ENCODE data around the gene CETN2. TPM values are rescaled to one million over a fixed set of nuclear protein-coding genes. Genes with fewer than 3 reads are reported as not detected.

The CETN2 gene
- total RNA-seq, 2 donors from 2014 or later: 44.1 to 54.3 TPM

DNA sequence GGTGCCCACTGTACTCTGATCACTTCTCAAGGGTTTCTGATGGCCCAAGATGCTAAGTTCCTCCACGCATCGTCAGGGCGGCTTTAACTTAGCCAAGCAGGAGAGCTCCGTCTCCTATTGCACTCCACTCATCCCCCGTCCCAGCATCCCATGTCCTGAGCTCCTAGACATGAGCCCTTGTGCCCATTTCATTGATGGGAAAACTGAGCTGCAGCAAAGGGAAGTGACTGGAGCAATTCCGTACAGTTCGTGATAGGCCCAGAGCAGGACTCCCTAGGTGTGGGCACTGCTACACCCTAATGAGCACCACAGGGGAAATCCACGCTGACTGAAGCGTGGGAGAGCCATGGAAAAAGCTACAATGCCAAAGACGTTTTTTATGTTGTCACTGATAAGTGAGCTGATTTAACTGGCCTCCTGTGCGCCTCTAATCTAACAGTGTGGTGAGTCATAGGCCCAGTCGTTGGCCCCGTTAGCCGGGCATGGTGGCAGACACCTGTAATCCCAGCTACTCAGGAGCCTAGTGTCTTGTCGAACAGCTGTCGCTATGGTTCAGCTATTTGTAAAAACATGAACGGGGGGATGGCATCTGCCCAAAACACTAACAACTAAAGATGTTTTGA is 15.2 kb upstream of the CETN2 start:
- Mint-ChIP-seq H3K9me3 (peaks cover 71% of the 10 kb centered on the region), H3K4me3 (no peak overlapping the region), H3K36me3 (ENCODE audit: low read depth) (peaks cover 35% of the 10 kb centered on the region), H3K27ac (no peak overlapping the region), H3K4me1 (peaks cover 3% of the 10 kb centered on the region), H3K27me3 (ENCODE audit: insufficient read depth) (no peaks in the 10 kb centered on the region)
- no peak overlapping the region for H3K4me3 ChIP-seq (ENCODE audit: low read length)
- H3K27ac ChIP-seq (ENCODE audit: low read depth, low read length): no peak overlapping the region
- no peaks in the 10 kb centered on the region for H3K4me1 ChIP-seq (ENCODE audit: control insufficient read depth, insufficient read depth, low read length)
- TF ChIP-seq, protein P1, sequence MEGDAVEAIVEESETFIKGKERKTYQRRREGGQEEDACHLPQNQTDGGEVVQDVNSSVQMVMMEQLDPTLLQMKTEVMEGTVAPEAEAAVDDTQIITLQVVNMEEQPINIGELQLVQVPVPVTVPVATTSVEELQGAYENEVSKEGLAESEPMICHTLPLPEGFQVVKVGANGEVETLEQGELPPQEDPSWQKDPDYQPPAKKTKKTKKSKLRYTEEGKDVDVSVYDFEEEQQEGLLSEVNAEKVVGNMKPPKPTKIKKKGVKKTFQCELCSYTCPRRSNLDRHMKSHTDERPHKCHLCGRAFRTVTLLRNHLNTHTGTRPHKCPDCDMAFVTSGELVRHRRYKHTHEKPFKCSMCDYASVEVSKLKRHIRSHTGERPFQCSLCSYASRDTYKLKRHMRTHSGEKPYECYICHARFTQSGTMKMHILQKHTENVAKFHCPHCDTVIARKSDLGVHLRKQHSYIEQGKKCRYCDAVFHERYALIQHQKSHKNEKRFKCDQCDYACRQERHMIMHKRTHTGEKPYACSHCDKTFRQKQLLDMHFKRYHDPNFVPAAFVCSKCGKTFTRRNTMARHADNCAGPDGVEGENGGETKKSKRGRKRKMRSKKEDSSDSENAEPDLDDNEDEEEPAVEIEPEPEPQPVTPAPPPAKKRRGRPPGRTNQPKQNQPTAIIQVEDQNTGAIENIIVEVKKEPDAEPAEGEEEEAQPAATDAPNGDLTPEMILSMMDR (conservative IDR thresholded peaks at IDR 0.05): no peak
- no peak for DNase-seq
- H3K9me3 ChIP-seq (ENCODE audit: control insufficient read depth, low read length): no peaks in the 10 kb centered on the region
- WGBS, 2 experiments (ENCODE audit: insufficient coverage in 1 of 2, insufficient read length in 1 of 2): 92 to 95% methylated on average over 4 to 17 of the region's 17 CpGs
- H3K36me3 ChIP-seq (ENCODE audit: control insufficient read depth, insufficient read depth, low read length): peaks cover 30% of the 10 kb centered on the region
- no peak overlapping the region for H3K9ac ChIP-seq (ENCODE audit: extremely low read depth, low read length, poor library complexity, severe bottlenecking)
- no peaks in the 10 kb centered on the region for H3K27me3 ChIP-seq (ENCODE audit: control insufficient read depth, insufficient read depth, low read length, poor library complexity, severe bottlenecking)

DNA sequence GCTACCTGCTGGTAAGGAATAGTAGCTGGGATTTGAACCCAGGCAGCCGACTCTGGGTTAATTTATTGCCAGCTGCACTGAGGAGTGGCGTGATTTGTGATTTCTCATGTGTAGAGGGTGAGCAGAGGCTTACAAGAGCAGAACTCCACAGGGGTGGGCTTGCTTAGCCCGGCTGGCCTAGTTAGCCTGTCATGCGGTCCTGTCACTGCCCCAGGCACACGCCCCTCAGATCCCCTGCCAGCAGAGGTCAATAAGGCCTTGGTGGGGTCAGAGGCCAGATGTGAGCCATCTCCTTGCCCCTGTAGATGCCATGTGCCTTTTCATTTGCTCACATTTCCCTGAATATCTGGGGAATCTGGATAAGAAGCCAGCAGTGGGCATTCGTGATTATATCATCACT is 13.7 kb upstream of the CETN2 start:
- Mint-ChIP-seq H3K4me3 (no peak overlapping the region), H3K27ac (no peak overlapping the region), H3K36me3 (ENCODE audit: low read depth) (peaks cover 29% of the 10 kb centered on the region), H3K9me3 (peaks cover 65% of the 10 kb centered on the region), H3K27me3 (ENCODE audit: insufficient read depth) (no peaks in the 10 kb centered on the region), H3K4me1 (peaks cover 8% of the 10 kb centered on the region)
- Histone ChIP-seq H3K27ac (ENCODE audit: low read depth, low read length) (no peak overlapping the region), H3K36me3 (ENCODE audit: control insufficient read depth, insufficient read depth, low read length) (peaks cover 23% of the 10 kb centered on the region), H3K27me3 (ENCODE audit: control insufficient read depth, insufficient read depth, low read length, poor library complexity, severe bottlenecking) (no peaks in the 10 kb centered on the region), H3K9ac (ENCODE audit: extremely low read depth, low read length, poor library complexity, severe bottlenecking) (no peak overlapping the region), H3K4me3 (ENCODE audit: low read length) (no peak overlapping the region), H3K4me1 (ENCODE audit: control insufficient read depth, insufficient read depth, low read length) (no peaks in the 10 kb centered on the region), H3K9me3 (ENCODE audit: control insufficient read depth, low read length) (no peaks in the 10 kb centered on the region)
- no peak for DNase-seq
- TF ChIP-seq, protein P1 (conservative IDR thresholded peaks at IDR 0.05): no peak
- 91% methylated on average over 6 of the region's 6 CpGs; no CpG with 5 or more reads in 1 of the 2 experiments for WGBS, 2 experiments (ENCODE audit: insufficient coverage in 1 of 2, insufficient read length in 1 of 2)

DNA sequence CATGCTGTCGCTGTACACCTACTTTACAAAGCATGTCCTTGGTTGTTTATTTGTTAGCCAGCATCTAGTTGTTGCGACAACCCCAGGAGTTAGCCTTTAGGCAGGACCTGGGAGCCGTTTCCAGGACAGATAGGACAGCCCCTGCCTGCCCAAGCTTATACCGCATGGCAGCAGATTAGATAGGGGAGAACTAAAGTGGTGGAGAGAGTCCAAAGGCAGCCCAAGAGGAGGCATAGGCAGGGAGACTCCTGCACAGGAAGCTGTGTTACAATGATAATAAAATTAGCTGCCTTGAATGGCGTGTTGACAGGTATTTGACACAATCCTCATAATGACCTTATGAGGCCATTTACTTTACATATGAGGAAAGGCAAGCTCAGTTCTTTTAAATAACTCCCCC is 13.3 kb upstream of the CETN2 start:
- WGBS, 2 experiments (ENCODE audit: insufficient coverage in 1 of 2, insufficient read length in 1 of 2): 81 to 100% methylated on average over 1 to 5 of the region's 5 CpGs
- Histone ChIP-seq H3K36me3 (ENCODE audit: control insufficient read depth, insufficient read depth, low read length) (peaks cover 23% of the 10 kb centered on the region), H3K4me1 (ENCODE audit: control insufficient read depth, insufficient read depth, low read length) (no peaks in the 10 kb centered on the region), H3K27ac (ENCODE audit: low read depth, low read length) (no peak overlapping the region), H3K27me3 (ENCODE audit: control insufficient read depth, insufficient read depth, low read length, poor library complexity, severe bottlenecking) (no peaks in the 10 kb centered on the region), H3K9me3 (ENCODE audit: control insufficient read depth, low read length) (no peaks in the 10 kb centered on the region), H3K9ac (ENCODE audit: extremely low read depth, low read length, poor library complexity, severe bottlenecking) (no peak overlapping the region), H3K4me3 (ENCODE audit: low read length) (no peak overlapping the region)
- Mint-ChIP-seq H3K4me1 (peaks cover 8% of the 10 kb centered on the region), H3K4me3 (no peak overlapping the region), H3K36me3 (ENCODE audit: low read depth) (peaks cover 27% of the 10 kb centered on the region), H3K27ac (no peak overlapping the region), H3K27me3 (ENCODE audit: insufficient read depth) (no peaks in the 10 kb centered on the region), H3K9me3 (peaks cover 64% of the 10 kb centered on the region)
- no peak for DNase-seq
- TF ChIP-seq, protein P1 (conservative IDR thresholded peaks at IDR 0.05): no peak
